Measurements from ENCODE around the gene MTMR2.

Gene MTMR2

GRCh38 chr11:95917193-95918036 is 6.5 kb downstream of the MTMR2 start:
- DNase-seq: peak; percentile 64

GRCh38 chr11:95916049-95916448 is 7.9 kb downstream of the MTMR2 start:
- no peak for DNase-seq

- no peak for DNase-seq
These were observed 8.9 kb downstream of the MTMR2 start for GRCh38 chr11:95915051-95915450.

GRCh38 chr11:95913830-95914615 is 9.9 kb downstream of the MTMR2 start:
- no peak for DNase-seq

- no peak for DNase-seq
These were observed 10.9 kb downstream of the MTMR2 start for GRCh38 chr11:95912902-95913560.

GRCh38 chr11:95911369-95911759 is 12.5 kb downstream of the MTMR2 start:
- DNase-seq: no peak

GRCh38 chr11:95910638-95911368 is 13.1 kb downstream of the MTMR2 start:
- DNase-seq: no peak

GRCh38 chr11:95908826-95909225 is 15.1 kb downstream of the MTMR2 start:
- DNase-seq: no peak

GRCh38 chr11:95907476-95907875 is 16.4 kb downstream of the MTMR2 start:
- no peak for DNase-seq

- peak; percentile 66 for DNase-seq
These were observed 19.8 kb downstream of the MTMR2 start for GRCh38 chr11:95904009-95904650.

GRCh38 chr11:95898782-95899181 is 25.1 kb downstream of the MTMR2 start:
- no peak for DNase-seq

- no peak for DNase-seq
These were observed 26.2 kb downstream of the MTMR2 start for GRCh38 chr11:95897731-95898130.

GRCh38 chr11:95895815-95896214 is 28.1 kb downstream of the MTMR2 start:
- no peak for DNase-seq

GRCh38 chr11:95892892-95893570 is 30.9 kb downstream of the MTMR2 start:
- DNase-seq: no peak

GRCh38 chr11:95892492-95892891 is 31.4 kb downstream of the MTMR2 start:
- no peak for DNase-seq

GRCh38 chr11:95891423-95892170 is 32.3 kb downstream of the MTMR2 start:
- no peak for DNase-seq

- DNase-seq: no peak
These were observed 35.1 kb downstream of the MTMR2 start for GRCh38 chr11:95888852-95889251.

- no peak for DNase-seq
These were observed 35.5 kb downstream of the MTMR2 start for GRCh38 chr11:95888439-95888838.

- DNase-seq: no peak
These were observed 37.4 kb downstream of the MTMR2 start for GRCh38 chr11:95886462-95886861.

GRCh38 chr11:95884802-95885201 is 39.1 kb downstream of the MTMR2 start:
- no peak for DNase-seq

GRCh38 chr11:95884376-95884775 is 39.5 kb downstream of the MTMR2 start:
- DNase-seq: no peak
